ENCODE results near the gene P2RY10.

The P2RY10 gene

DNA sequence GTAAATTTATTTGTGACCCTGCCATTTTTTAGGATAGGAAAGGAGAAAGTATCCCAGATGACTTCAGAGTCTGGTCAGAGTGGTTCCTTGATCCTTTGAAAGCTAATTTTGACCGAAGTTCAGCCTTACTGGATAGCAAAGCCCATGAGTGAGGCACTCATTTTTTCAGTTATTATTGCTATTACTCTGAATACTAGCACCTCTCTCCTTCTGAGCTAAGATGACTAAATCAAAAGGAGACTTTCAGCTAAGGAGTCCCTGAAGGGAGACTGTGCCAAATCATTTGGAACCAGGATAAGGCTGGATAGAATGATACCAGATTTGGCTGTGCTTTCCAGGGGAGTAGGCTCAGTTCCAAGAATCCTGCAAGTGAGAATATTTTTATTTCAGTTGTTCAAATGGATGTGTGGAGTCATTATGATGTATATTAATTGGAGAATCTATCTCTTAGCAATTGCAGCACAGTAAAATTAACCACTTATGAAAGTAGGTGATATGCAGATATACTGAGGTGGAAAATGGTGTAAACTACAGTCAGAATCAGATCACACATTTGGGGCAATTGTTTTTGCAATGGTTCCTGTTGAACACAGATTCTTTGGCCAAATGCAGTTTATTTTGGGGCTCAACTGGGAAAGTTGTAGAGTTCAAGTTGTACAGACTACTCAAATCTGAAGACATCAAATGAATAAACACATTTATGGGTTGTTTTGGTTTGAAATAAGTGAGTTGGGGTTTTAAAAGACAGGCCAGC is 1.2 kb downstream of the P2RY10 start:
- in situ Hi-C loops (cut with MboI; ENCODE audit: low pct_unique_long_range_greater_than_20kb, low sequenced_read_pairs, unreplicated experiment) = no loop called here
- TF ChIP-seq, protein P1, sequence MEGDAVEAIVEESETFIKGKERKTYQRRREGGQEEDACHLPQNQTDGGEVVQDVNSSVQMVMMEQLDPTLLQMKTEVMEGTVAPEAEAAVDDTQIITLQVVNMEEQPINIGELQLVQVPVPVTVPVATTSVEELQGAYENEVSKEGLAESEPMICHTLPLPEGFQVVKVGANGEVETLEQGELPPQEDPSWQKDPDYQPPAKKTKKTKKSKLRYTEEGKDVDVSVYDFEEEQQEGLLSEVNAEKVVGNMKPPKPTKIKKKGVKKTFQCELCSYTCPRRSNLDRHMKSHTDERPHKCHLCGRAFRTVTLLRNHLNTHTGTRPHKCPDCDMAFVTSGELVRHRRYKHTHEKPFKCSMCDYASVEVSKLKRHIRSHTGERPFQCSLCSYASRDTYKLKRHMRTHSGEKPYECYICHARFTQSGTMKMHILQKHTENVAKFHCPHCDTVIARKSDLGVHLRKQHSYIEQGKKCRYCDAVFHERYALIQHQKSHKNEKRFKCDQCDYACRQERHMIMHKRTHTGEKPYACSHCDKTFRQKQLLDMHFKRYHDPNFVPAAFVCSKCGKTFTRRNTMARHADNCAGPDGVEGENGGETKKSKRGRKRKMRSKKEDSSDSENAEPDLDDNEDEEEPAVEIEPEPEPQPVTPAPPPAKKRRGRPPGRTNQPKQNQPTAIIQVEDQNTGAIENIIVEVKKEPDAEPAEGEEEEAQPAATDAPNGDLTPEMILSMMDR (IDR thresholded peaks at IDR 0.05; ENCODE audit: extremely low read depth, insufficient read depth, missing control alignments) = no peak
- no peak for DNase-seq (ENCODE audit: low spot score)

DNA sequence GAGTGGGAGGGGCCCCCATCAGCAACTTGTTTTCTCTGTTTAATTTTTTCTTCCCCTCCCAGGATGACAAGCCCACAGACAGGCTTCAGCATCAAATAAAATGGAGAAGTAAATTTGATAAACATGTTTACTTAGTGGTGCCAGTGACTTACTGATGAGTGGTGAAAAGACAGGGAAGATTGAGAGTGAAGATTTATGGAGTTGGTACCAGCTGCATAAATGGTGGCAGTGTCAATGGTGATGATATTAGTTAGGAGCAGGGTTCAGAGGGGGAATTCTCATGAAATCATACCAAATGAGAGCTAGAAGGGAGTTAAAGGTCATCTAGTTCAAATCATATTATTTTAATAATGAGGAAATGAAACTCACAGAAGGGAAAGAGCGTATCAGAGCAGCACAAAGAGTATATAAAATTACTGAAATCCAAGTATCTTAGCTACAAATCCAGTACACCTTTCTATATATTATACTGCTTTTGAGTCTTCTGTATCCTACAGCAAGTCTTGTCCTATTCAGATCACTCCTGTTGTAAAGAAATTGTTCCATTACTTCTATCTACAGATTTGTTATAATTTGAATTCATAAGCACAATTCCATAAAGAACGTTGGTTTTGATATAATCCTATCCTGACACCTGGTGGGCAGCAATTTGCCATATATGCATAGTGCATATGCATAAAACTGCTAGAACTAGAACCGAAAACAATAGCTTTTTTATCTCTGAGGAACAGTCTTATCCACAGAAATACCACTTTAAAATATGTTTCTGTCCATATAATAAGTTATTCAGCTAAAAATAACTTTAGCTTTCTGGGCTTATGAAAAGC is 5.0 kb downstream of the P2RY10 start:
- no peak for DNase-seq (ENCODE audit: low spot score)
- in situ Hi-C loops (cut with MboI; ENCODE audit: low pct_unique_long_range_greater_than_20kb, low sequenced_read_pairs, unreplicated experiment) = loop anchor here (25.0 kb wide), 1 partner anchor 312 kb away; no protein-coding TSS in a partner anchor
- TF ChIP-seq, protein P1 (IDR thresholded peaks at IDR 0.05; ENCODE audit: extremely low read depth, insufficient read depth, missing control alignments) = no peak

DNA sequence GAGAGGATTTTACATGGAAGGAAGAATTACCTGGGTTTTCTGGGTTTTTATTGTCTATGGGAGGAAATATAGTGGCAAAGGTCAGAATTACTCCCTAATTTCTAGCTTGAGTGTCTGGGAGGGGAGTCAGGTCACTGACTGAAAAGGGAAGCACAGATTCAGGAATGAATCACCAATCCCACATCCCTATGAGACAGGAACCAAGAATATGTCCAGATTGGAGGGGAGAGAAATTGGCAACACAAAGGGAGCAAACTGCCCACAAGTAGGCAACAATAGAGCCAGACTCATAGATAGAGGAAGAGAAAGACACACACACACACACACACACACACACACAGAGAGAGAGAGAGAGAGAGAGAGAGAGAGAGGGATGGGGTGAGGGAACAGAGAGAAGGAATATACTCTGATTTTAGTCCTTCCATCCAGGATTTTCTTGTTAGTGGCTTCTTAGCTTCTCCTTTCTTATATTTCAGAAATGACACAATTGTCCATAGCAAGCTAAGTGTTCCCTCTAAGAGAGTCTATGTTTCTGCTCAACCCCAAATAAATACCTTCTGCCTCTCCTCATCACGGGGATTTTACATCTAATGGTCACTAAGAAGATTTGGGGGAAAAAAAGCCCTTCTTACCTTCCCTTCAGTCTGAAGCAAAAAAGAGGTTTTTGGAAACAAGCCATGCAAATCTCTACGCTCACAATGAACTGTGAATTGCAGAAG is 12.0 kb downstream of the P2RY10 start:
- in situ Hi-C loops (cut with MboI; ENCODE audit: low pct_unique_long_range_greater_than_20kb, low sequenced_read_pairs, unreplicated experiment) = loop anchor here (25.0 kb wide), 1 partner anchor 305 kb away; no protein-coding TSS in a partner anchor
- DNase-seq (ENCODE audit: low spot score) = no peak
- TF ChIP-seq, protein P1 (IDR thresholded peaks at IDR 0.05; ENCODE audit: extremely low read depth, insufficient read depth, missing control alignments) = no peak

DNA sequence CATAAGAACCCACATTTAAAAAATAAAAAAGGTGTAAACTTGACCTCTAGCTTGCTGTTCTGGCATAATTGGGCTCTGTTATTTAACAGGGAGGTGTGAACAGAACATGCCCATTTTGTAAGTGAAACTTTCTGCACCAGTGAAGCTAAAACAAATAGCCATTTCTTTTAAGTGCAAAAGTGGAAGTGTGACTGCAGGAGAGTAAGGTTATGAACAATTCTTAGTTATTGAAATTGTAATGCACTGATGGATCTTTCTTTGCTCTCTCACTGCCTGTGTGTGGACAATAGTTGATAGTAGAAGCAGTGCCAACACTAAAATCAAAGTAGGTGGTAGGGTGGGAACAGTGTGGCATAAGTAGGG is 12.6 kb downstream of the P2RY10 start:
- in situ Hi-C loops (cut with MboI; ENCODE audit: low pct_unique_long_range_greater_than_20kb, low sequenced_read_pairs, unreplicated experiment) = loop anchor here (25.0 kb wide), 1 partner anchor 305 kb away; no protein-coding TSS in a partner anchor
- peak; percentile 30 for DNase-seq (ENCODE audit: low spot score)
- TF ChIP-seq, protein P1 (IDR thresholded peaks at IDR 0.05; ENCODE audit: extremely low read depth, insufficient read depth, missing control alignments) = no peak

DNA sequence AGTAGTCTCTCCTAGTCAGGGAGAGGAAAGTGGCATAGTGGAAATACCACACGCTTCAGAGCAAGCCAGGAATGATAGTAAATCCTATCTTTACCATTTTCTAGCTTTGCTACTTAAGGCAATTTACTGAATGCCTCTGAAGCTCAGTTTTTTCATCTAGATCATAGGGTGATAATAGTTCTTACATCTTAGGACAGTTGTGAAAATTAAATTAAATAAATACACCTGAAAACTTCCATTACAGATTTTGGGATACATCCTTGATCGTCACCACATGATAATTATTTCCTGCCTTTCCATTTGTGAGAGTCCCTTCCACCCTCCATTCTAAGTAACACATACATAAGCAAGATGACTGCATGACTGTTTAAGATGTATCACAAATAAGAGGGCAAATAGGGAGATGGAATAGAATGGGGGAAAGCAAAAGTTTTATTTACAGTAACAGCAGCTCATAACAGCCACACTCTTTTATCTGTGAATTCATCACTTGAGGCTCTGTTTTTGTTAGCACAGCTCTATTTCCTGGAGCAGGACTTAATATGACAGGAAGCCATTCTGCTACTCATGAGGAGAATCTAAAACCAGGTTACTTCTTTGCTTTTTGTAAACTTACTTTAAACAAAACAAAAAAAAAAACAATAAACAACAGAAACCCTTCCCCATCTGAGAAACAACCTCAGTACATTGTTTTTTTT is 13.4 kb downstream of the P2RY10 start:
- in situ Hi-C loops (cut with MboI; ENCODE audit: low pct_unique_long_range_greater_than_20kb, low sequenced_read_pairs, unreplicated experiment) = loop anchor here (25.0 kb wide), 1 partner anchor 304 kb away; no protein-coding TSS in a partner anchor
- DNase-seq (ENCODE audit: low spot score) = no peak

More for the DNA sequence above, 13.4 kb downstream of the P2RY10 start:
- TF ChIP-seq, protein P1 (IDR thresholded peaks at IDR 0.05; ENCODE audit: extremely low read depth, insufficient read depth, missing control alignments) = no peak

Measured in GM13977 (cell line).